Nephron (organoid): ENCODE results near the gene IDUA.

Experiments used
- H3K27ac Mint-ChIP-seq, 3 experiments: 2 replicates each; pipeline ENCODE4 v1.8.0; 2020; ENCODE audit warnings: mixed read lengths in 3 of 3, mild to moderate bottlenecking in 2 of 3, moderate library complexity in 1 of 3
- H3K27me3 Mint-ChIP-seq: 2 replicates; pipeline ENCODE4 v1.8.0; 2021; ENCODE audit warnings: low read depth, mild to moderate bottlenecking, moderate library complexity, mixed read lengths
- H3K36me3 Mint-ChIP-seq: 2 replicates; pipeline ENCODE4 v1.8.0; 2020; ENCODE audit warnings: low read depth, mixed read lengths
- H3K4me1 Mint-ChIP-seq: 2 replicates; pipeline ENCODE4 v1.8.0; 2020; ENCODE audit warnings: mixed read lengths
- H3K4me3 Mint-ChIP-seq, 3 experiments: 2 replicates each; pipeline ENCODE4 v1.8.0; 2020; ENCODE audit warnings: mild to moderate bottlenecking in 3 of 3, mixed read lengths in 3 of 3, moderate library complexity in 2 of 3
- H3K9me3 Mint-ChIP-seq: 2 replicates; pipeline ENCODE4 v1.8.0; 2020; ENCODE audit warnings: mixed read lengths
- TF ChIP-seq, protein P1 (sequence below), 3 experiments: fragments of 200-600 bp; sonication (generic); IDR thresholded peaks; one replicate each; pipeline ENCODE4 v1.5.0; 2021; ENCODE audit warnings: antibody characterized with exemption in 3 of 3; ENCODE audit not compliant: unreplicated experiment in 3 of 3

Gene IDUA

GRCh38 chr4:1035510-1035909, 48.7 kb downstream of the IDUA start:
- H3K36me3 Mint-ChIP-seq = no peaks in the 10 kb centered on the region
- H3K9me3 Mint-ChIP-seq = no peaks in the 10 kb centered on the region
- TF ChIP-seq, protein P1, sequence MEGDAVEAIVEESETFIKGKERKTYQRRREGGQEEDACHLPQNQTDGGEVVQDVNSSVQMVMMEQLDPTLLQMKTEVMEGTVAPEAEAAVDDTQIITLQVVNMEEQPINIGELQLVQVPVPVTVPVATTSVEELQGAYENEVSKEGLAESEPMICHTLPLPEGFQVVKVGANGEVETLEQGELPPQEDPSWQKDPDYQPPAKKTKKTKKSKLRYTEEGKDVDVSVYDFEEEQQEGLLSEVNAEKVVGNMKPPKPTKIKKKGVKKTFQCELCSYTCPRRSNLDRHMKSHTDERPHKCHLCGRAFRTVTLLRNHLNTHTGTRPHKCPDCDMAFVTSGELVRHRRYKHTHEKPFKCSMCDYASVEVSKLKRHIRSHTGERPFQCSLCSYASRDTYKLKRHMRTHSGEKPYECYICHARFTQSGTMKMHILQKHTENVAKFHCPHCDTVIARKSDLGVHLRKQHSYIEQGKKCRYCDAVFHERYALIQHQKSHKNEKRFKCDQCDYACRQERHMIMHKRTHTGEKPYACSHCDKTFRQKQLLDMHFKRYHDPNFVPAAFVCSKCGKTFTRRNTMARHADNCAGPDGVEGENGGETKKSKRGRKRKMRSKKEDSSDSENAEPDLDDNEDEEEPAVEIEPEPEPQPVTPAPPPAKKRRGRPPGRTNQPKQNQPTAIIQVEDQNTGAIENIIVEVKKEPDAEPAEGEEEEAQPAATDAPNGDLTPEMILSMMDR (IDR thresholded peaks at IDR 0.05; ENCODE audit: unreplicated experiment in 3 of 3) = no peak
- peaks cover 22% of the 10 kb centered on the region for H3K4me1 Mint-ChIP-seq
- no peaks in the 10 kb centered on the region for H3K27me3 Mint-ChIP-seq
- no peak overlapping the region for H3K27ac Mint-ChIP-seq
- no peak overlapping the region for H3K4me3 Mint-ChIP-seq

- Mint-ChIP-seq H3K4me1 (peaks cover 23% of the 10 kb centered on the region), H3K27me3 (no peaks in the 10 kb centered on the region), H3K4me3 (no peak overlapping the region), H3K27ac (no peak overlapping the region), H3K36me3 (no peaks in the 10 kb centered on the region), H3K9me3 (no peaks in the 10 kb centered on the region)
- TF ChIP-seq, protein P1 (IDR thresholded peaks at IDR 0.05; ENCODE audit: unreplicated experiment in 3 of 3) = no peak
Measured at GRCh38 chr4:1036095-1036494, 49.3 kb downstream of the IDUA start.

DNA sequence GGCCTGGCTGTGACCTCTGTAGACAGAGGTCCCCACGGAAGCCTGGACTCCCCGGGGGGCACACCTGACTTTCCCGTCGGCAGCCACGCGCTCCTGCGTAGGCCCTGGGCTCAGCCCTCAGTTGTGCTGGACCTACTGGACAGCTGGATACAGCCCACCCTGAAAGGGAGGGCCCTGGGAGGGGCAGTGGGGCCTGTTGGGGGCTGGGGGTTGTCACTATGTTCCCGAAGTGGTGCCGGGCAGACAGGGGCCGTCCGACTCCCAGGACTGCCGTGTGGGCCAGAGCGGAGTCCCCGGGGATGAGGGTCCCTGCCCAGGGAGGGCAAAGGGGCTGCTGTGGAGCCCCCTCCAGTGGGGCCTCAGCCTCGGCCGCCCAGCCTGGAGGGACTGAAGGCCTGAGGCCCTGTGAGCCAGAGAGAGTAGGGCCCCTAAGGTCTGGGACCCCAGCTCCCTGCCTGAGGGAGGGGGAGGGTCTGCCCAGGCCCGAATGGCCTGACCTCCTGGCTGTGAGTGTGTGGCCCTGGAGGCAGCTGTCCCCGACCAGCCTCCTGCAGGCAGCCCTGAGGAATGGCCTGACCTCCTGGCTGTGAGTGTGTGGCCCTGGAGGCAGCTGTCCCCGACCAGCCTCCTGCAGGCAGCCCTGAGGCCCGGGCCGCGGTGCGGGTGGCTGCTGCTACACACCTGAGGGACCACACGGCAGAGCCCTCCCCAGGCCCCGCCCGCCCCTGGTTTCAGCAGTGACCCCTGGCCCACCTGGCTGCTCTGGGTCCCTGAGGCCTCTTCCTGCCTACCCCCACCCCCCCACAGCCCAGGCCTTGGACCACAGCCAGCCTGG, 50.3 kb downstream of the IDUA start:
- Mint-ChIP-seq H3K4me3 (no peak overlapping the region), H3K36me3 (no peaks in the 10 kb centered on the region), H3K27ac (no peak overlapping the region), H3K4me1 (peaks cover 32% of the 10 kb centered on the region), H3K27me3 (peaks cover 4% of the 10 kb centered on the region), H3K9me3 (no peaks in the 10 kb centered on the region)
- TF ChIP-seq, protein P1 (IDR thresholded peaks at IDR 0.05; ENCODE audit: unreplicated experiment in 3 of 3) = no peak

DNA sequence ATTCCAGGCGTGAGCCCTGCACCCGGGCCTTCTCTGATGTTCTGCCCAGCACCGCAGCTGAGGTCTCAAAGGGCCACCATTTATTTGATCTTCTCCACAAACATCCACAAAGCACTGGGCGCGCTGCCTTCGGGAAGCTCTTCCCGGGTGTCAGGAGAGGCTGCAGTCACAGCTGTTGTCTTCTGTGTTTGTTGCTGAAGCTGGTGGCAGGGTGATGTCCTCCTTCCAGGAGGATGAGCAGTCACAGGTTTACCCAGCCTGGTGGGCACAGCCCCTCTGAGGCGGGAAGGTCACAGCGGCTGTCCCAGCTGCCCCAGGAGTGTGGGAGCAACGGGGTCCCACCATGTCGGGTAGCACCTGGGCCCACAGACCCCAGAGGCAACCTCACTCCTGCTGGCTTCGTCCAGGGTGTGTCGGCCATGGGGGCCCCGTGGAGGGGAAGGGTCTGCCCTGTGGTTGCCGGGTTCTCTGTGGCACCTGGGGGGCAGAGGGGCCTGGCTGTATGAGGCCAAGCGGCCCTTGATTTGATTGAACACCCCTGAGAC, 52.2 kb downstream of the IDUA start:
- H3K4me1 Mint-ChIP-seq = peaks cover 35% of the 10 kb centered on the region
- peak overlapping the region; percentile 69 to 94 (median 74) for H3K27ac Mint-ChIP-seq
- TF ChIP-seq, protein P1 (IDR thresholded peaks at IDR 0.05; ENCODE audit: unreplicated experiment in 3 of 3) = no peak
- H3K27me3 Mint-ChIP-seq = peaks cover 13% of the 10 kb centered on the region
- no peaks in the 10 kb centered on the region for H3K36me3 Mint-ChIP-seq
- H3K4me3 Mint-ChIP-seq = peak overlapping the region in 1 of 3 experiments; percentile 23
- no peaks in the 10 kb centered on the region for H3K9me3 Mint-ChIP-seq

- TF ChIP-seq, protein P1 (IDR thresholded peaks at IDR 0.05; ENCODE audit: unreplicated experiment in 3 of 3) = no peak
- Mint-ChIP-seq H3K4me1 (peaks cover 33% of the 10 kb centered on the region), H3K36me3 (no peaks in the 10 kb centered on the region), H3K27ac (peak overlapping the region; percentile 56 to 94 (median 93)), H3K9me3 (no peaks in the 10 kb centered on the region), H3K27me3 (peaks cover 16% of the 10 kb centered on the region), H3K4me3 (peak overlapping the region in 1 of 3 experiments; percentile 27)
Measured at GRCh38 chr4:1039493-1040343, 52.9 kb downstream of the IDUA start.
